ENCODE data around the gene ZCCHC10. TPM values are rescaled to one million over a fixed set of nuclear protein-coding genes. Genes with fewer than 3 reads are reported as not detected.

ZCCHC10 gene
- total RNA-seq, 1 donor from 2014 or later, result 17.0 TPM

DNA sequence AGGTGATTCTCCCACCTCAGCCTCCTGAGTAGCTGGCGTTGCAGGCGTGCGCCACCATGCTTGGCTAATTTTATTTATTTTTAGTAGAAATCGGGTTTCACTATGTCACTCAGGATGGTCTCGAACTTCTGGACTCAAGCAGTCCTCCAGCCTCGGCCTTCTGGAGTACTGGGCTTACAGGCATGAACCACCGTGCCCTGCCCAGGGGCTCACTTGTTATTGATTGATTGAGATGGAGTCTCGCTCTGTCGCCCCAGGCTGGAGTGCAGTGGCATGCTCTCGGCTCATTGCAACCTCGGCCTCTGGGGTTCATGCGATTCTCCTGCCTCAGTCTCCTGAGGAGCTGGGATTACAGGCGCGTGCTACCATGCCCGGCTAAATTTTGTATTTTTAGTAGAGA lies 27.1 kb upstream of the ZCCHC10 start:
- Histone ChIP-seq H3K27me3 (no peaks in the 10 kb centered on the region), H3K4me3 (peak overlapping the region; percentile 99), H3K4me1 (peaks cover 53% of the 10 kb centered on the region), H3K9me3 (no peaks in the 10 kb centered on the region), H3K36me3 (no peaks in the 10 kb centered on the region), H3K27ac (no peak overlapping the region)
- DNase-seq, result no peak
- intact Hi-C loops (cut with DNase I), result no loop called here
- TF ChIP-seq, protein P1, sequence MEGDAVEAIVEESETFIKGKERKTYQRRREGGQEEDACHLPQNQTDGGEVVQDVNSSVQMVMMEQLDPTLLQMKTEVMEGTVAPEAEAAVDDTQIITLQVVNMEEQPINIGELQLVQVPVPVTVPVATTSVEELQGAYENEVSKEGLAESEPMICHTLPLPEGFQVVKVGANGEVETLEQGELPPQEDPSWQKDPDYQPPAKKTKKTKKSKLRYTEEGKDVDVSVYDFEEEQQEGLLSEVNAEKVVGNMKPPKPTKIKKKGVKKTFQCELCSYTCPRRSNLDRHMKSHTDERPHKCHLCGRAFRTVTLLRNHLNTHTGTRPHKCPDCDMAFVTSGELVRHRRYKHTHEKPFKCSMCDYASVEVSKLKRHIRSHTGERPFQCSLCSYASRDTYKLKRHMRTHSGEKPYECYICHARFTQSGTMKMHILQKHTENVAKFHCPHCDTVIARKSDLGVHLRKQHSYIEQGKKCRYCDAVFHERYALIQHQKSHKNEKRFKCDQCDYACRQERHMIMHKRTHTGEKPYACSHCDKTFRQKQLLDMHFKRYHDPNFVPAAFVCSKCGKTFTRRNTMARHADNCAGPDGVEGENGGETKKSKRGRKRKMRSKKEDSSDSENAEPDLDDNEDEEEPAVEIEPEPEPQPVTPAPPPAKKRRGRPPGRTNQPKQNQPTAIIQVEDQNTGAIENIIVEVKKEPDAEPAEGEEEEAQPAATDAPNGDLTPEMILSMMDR (IDR thresholded peaks at IDR 0.05), result no peak
- ATAC-seq, result no peak

DNA sequence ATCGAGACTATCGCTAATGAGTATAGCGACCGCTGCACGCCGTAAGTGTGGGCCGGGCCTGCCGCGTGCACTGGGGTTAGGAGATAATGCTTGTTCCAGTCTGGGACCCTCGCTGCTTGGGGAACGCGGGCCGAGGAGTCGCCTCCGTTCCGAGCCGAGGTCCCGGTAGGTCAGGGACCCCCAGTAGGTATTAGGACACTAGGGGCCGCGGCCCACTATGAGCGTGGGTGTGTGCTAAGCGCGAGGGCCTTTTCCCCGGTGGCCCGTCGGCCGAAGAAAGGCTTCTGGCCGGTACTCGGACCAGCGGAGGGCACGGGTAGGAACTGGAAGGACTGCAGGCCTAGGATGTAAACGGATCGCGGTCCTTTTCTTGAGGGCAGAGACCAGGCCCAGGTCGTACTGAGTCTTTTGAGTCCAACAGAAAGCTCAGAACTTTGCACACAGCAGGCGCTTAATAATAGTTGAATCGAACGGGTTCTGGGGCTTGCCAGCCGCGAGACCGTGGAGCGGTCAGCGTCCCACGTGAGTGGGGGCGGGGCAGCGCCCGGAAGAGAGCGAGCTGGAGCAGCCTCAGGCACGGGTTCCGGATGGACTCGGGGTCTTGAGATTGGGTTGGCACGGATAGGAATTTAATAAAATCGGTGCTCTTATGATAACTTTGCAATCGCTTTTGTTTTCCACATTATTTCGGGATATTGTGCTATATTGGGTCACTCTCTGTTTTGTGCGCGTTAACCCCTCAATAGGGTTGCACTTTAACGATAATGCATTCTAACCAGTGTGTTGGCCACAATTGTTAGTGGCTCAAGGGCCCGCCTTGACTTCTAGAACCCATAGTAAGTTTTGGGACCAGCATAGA lies 26.2 kb upstream of the ZCCHC10 start:
- H3K36me3 ChIP-seq, result no peaks in the 10 kb centered on the region
- ATAC-seq, result peak; percentile 71
- H3K27ac ChIP-seq, result peak overlapping the region; percentile 100
- peak; percentile 88 for DNase-seq
- no peaks in the 10 kb centered on the region for H3K9me3 ChIP-seq
- peak overlapping the region; percentile 99 for H3K4me3 ChIP-seq
- TF ChIP-seq, protein P1 (IDR thresholded peaks at IDR 0.05), result no peak
- H3K4me1 ChIP-seq, result peaks cover 53% of the 10 kb centered on the region
- no peaks in the 10 kb centered on the region for H3K27me3 ChIP-seq
- intact Hi-C loops (cut with DNase I), result no loop called here

DNA sequence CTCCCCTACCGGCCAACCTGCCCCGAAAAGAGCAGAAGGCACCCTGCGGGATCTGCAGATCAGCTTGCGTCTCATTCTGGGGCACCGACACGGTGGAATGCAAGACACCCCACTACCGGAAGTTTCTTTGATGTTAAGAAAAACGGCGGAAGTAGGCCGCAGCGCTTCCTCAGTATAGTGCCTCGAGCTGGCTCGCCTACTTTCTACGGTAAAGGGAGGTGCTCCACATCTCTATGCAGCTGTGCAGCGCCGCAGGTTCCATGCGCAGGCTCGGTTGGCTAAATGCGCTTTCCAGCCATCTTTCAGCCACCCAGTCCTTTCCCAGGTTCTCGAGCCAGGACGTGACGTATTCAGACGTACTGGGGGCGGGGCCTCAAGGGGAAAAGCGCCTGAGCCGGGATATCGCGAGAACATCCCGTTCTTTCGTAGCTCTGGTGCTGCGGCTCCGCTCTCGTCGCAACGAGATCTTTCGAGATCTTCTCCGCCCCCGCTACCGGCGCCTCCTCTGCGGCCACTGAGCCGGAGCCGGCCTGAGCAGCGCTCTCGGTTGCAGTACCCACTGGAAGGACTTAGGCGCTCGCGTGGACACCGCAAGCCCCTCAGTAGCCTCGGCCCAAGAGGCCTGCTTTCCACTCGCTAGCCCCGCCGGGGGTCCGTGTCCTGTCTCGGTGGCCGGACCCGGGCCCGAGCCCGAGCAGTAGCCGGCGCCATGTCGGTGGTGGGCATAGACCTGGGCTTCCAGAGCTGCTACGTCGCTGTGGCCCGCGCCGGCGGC lies 25.4 kb upstream of the ZCCHC10 start, which contains the start of gene HSPA4:
TSS of gene HSPA4 (plus strand) at position 472 of the 775 bp plus-strand sequence. CDS start at position 710, 238 bp downstream.
- Histone ChIP-seq H3K36me3 (no peaks in the 10 kb centered on the region), H3K4me3 (peak within 1 kb of the TSS; percentile 99), H3K9me3 (no peaks in the 10 kb centered on the region), H3K27me3 (no peaks in the 10 kb centered on the region), H3K27ac (peak within 1 kb of the TSS; percentile 100), H3K4me1 (peaks cover 44% of the 10 kb centered on the region)
- DNase-seq (peak; percentile 98), ATAC-seq (peak; percentile 95)
- TF ChIP-seq, protein P1 (IDR thresholded peaks at IDR 0.05), result no peak
- intact Hi-C loops (cut with DNase I), result no loop called here

DNA sequence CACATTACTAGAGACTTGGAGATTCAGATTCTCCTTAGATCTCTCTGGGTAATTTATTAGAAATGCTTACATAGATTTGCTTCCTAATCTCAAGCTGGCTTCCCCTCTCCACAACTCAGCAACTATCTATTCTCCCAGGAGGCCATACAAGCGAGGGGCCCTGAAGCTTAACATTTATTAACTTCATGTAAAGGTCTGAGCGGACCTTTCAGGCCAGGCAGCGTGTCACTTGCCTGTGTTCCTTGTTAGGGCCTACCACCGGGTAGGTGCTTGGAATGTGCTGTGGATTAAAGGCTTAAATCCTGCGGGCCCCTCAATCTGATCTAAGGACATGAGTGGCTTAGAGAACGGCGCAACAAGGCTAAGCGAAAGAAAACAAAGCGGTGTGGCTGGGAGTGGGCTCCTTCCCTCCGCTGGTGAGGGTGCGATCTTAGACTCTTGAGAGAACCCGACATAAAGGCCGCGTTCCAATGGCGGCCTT lies 24.8 kb upstream of the ZCCHC10 start:
- Histone ChIP-seq H3K4me1 (peaks cover 43% of the 10 kb centered on the region), H3K27me3 (no peaks in the 10 kb centered on the region), H3K9me3 (no peaks in the 10 kb centered on the region), H3K27ac (peak overlapping the region; percentile 100), H3K4me3 (peak overlapping the region; percentile 99), H3K36me3 (no peaks in the 10 kb centered on the region)
- ATAC-seq (no peak), DNase-seq (no peak)
- intact Hi-C loops (cut with DNase I), result no loop called here
- TF ChIP-seq, protein P1 (IDR thresholded peaks at IDR 0.05), result no peak

DNA sequence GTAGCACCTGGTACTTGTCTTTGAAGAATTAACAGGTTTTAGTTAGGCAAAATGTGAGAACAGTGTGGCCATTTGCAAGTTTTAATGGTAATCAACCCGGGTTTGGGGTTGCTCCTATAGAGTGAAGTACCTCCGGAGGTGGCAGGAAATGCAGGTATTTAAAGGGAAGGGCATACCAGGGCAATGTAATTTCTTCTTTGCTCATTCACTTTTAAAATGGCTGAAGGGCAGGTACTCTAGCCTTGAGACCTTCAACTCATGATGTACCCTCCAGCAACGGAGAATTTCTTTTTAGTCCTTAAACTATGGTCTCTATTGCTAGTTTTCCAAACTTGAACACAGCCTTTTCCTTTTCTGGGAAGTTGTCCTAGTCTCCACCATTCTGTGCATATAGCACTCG lies 24.2 kb upstream of the ZCCHC10 start:
- peak overlapping the region; percentile 99 for H3K4me3 ChIP-seq
- intact Hi-C loops (cut with DNase I), result no loop called here
- H3K27ac ChIP-seq, result peak overlapping the region; percentile 100
- DNase-seq (no peak), ATAC-seq (no peak)
- no peaks in the 10 kb centered on the region for H3K36me3 ChIP-seq
- peaks cover 43% of the 10 kb centered on the region for H3K4me1 ChIP-seq
- TF ChIP-seq, protein P1 (IDR thresholded peaks at IDR 0.05), result no peak
- no peaks in the 10 kb centered on the region for H3K9me3 ChIP-seq
- no peaks in the 10 kb centered on the region for H3K27me3 ChIP-seq

Measured in upper lobe of right lung (tissue), 1 donor.